ENCODE results near the gene PTCH1. TPM values are rescaled to one million over a fixed set of nuclear protein-coding genes. Genes with fewer than 3 reads are reported as not detected.

PTCH1 gene
- total and polyA plus RNA-seq, 4 donors: 1.2 to 5.0 (median 2.1) TPM

DNA sequence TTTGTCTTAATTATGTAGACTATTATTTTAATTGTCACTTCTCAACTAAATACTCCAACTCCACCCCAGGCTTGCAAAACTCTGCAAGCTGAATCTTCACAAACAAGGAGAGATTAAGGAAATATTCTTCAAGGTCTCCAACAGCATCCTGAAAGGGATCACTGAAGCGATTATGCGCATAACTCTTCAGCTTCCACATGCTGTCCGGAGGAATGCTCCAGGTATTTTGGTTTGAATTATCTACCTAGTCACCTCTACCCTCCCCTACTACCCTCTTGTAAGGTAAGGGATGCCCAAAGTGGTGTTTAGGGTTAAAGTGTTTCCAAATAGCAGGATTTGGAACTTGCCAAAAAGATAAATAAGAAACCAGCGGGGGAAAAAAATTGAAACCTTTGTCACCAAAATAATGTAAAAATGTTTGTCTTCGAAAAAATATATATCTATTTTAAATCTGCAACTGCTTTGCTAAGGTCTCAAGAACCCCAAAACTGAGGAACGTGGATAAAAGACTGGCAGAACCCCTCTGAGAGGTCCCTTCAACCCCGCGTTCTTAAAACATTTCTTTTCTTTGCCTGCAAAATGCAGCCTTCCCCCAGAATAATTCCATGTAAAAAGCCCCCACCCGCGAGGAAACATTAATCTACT, 11.6 kb downstream of the PTCH1 start:
- DNase-seq (ENCODE audit: low spot score): no peak
- H3K4me1 ChIP-seq (ENCODE audit: control insufficient read depth in 4 of 4, insufficient read depth in 4 of 4, low read length in 3 of 4): peaks cover 0 to 25% (median 18%) of the 10 kb centered on the region in 4 donors
- H3K36me3 ChIP-seq (ENCODE audit: control insufficient read depth in 4 of 4, insufficient read depth in 3 of 4, low read depth in 1 of 4, low read length in 3 of 4): no peaks in the 10 kb centered on the region
- peak overlapping the region in 2 of 3 donors; percentile 48 to 84 for H3K4me3 ChIP-seq (ENCODE audit: low read depth in 1 of 3, low read length in 3 of 3)
- peak overlapping the region in 1 of 2 donors; percentile 14 for H3K9ac ChIP-seq (ENCODE audit: low read depth in 1 of 2, low read length in 2 of 2)
- 30% methylated on average over 10 of the region's 10 CpGs for WGBS
- no peaks in the 10 kb centered on the region for H3K27me3 ChIP-seq (ENCODE audit: control insufficient read depth in 4 of 4, insufficient read depth in 4 of 4, low read length in 3 of 4)
- TF ChIP-seq HNF4A (conservative IDR thresholded peaks at IDR 0.05) (no peak), NR2F2 (IDR thresholded peaks at IDR 0.05) (no peak), JUND (IDR thresholded peaks at IDR 0.05) (no peak), YY1 (IDR thresholded peaks at IDR 0.05) (no peak), HNF4G (IDR thresholded peaks at IDR 0.05) (no peak), RXRA (IDR thresholded peaks at IDR 0.05) (no peak), RAD21 (IDR thresholded peaks at IDR 0.05) (no peak), SP1 (IDR thresholded peaks at IDR 0.05) (no peak), GABPA (IDR thresholded peaks at IDR 0.05 in 1 of 2, conservative IDR thresholded peaks at IDR 0.05 in 1 of 2) (no peak), EGR1 (IDR thresholded peaks at IDR 0.05; ENCODE audit: low read depth in 2 of 2) (no peak), FOXA2 (IDR thresholded peaks at IDR 0.05) (no peak), FOXA1 (IDR thresholded peaks at IDR 0.05) (no peak), ATF3 (IDR thresholded peaks at IDR 0.05) (no peak), TAF1 (conservative IDR thresholded peaks at IDR 0.05) (no peak), MAX (IDR thresholded peaks at IDR 0.05) (no peak)
- TF ChIP-seq, protein P1, sequence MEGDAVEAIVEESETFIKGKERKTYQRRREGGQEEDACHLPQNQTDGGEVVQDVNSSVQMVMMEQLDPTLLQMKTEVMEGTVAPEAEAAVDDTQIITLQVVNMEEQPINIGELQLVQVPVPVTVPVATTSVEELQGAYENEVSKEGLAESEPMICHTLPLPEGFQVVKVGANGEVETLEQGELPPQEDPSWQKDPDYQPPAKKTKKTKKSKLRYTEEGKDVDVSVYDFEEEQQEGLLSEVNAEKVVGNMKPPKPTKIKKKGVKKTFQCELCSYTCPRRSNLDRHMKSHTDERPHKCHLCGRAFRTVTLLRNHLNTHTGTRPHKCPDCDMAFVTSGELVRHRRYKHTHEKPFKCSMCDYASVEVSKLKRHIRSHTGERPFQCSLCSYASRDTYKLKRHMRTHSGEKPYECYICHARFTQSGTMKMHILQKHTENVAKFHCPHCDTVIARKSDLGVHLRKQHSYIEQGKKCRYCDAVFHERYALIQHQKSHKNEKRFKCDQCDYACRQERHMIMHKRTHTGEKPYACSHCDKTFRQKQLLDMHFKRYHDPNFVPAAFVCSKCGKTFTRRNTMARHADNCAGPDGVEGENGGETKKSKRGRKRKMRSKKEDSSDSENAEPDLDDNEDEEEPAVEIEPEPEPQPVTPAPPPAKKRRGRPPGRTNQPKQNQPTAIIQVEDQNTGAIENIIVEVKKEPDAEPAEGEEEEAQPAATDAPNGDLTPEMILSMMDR (IDR thresholded peaks at IDR 0.05; ENCODE audit: low read depth, low read length, missing input control): no peak
- TF ChIP-seq, protein P2, sequence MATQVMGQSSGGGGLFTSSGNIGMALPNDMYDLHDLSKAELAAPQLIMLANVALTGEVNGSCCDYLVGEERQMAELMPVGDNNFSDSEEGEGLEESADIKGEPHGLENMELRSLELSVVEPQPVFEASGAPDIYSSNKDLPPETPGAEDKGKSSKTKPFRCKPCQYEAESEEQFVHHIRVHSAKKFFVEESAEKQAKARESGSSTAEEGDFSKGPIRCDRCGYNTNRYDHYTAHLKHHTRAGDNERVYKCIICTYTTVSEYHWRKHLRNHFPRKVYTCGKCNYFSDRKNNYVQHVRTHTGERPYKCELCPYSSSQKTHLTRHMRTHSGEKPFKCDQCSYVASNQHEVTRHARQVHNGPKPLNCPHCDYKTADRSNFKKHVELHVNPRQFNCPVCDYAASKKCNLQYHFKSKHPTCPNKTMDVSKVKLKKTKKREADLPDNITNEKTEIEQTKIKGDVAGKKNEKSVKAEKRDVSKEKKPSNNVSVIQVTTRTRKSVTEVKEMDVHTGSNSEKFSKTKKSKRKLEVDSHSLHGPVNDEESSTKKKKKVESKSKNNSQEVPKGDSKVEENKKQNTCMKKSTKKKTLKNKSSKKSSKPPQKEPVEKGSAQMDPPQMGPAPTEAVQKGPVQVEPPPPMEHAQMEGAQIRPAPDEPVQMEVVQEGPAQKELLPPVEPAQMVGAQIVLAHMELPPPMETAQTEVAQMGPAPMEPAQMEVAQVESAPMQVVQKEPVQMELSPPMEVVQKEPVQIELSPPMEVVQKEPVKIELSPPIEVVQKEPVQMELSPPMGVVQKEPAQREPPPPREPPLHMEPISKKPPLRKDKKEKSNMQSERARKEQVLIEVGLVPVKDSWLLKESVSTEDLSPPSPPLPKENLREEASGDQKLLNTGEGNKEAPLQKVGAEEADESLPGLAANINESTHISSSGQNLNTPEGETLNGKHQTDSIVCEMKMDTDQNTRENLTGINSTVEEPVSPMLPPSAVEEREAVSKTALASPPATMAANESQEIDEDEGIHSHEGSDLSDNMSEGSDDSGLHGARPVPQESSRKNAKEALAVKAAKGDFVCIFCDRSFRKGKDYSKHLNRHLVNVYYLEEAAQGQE (IDR thresholded peaks at IDR 0.05): no peak
- TF ChIP-seq, protein P3, sequence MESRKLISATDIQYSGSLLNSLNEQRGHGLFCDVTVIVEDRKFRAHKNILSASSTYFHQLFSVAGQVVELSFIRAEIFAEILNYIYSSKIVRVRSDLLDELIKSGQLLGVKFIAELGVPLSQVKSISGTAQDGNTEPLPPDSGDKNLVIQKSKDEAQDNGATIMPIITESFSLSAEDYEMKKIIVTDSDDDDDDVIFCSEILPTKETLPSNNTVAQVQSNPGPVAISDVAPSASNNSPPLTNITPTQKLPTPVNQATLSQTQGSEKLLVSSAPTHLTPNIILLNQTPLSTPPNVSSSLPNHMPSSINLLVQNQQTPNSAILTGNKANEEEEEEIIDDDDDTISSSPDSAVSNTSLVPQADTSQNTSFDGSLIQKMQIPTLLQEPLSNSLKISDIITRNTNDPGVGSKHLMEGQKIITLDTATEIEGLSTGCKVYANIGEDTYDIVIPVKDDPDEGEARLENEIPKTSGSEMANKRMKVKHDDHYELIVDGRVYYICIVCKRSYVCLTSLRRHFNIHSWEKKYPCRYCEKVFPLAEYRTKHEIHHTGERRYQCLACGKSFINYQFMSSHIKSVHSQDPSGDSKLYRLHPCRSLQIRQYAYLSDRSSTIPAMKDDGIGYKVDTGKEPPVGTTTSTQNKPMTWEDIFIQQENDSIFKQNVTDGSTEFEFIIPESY (IDR thresholded peaks at IDR 0.05): no peak
- H3K9me3 ChIP-seq (ENCODE audit: control insufficient read depth in 4 of 4, low read length in 3 of 4): no peaks in the 10 kb centered on the region
- no peak overlapping the region for H3K27ac ChIP-seq (ENCODE audit: low read depth in 1 of 2, low read length in 2 of 2)
